Raji (cell line): ENCODE results near the gene PTPRR.

Source experiments
- POLR2A ChIP-seq: IDR thresholded peaks from 2 replicates; pipeline ENCODE4 v1.6.1; 2011; ENCODE audit warnings: low read depth, low read length, control low read depth; ENCODE audit not compliant: insufficient read depth

Gene PTPRR

DNA sequence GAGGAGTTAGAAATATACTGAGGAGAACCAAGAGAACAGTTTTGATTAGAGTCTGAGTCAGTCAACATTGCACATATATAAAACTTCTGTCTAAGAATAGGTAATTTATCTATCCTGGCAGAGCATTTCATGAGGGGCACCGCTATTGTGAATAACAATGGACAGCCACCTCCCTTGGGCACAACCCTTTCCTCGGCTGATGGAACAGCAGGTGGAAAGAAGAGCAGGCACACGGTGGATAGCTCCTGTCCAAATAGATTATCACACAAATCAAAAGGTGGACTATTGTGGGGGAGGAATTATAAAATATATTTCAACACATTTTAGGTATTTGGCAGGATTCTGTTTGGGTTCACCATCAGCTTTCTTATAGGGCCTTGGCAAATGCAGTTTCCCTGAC is 199.3 kb downstream of the PTPRR start:
- no peak for TF ChIP-seq POLR2A

DNA sequence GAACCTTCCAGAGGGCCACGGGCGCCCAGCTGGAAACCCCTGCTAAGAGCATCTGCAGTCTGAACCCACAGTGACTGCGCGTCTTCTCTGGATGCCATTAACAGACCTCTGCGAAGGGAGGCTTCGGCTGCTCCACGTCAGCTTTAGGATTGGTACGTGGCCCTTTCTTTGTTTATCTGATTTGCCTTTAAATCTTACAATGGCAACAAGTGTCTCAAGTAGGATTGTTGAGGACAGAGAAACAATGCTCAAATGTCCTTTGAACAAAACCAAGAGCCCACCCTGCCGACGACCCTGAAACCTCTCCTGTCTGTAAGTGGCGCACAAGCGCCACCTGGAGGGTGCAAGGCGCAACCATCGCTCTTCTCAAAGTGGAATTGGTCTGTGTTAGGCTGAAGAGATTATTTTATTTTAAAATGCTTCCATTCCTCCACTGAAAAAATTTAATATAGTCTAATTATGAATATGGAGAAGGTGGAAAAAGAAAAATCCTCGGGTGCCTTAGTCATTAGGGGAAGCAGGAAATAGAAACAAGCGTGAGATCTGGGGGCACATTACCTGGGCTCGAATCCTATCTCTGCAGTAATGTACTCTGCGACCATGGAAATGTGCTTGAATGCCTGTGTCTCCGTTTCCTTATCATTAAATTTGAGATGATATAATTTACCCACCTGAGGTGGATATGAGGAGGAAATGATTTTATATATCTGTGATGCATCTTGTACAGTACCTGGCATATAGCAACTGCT is 200.7 kb downstream of the PTPRR start:
- TF ChIP-seq POLR2A, result no peak

DNA sequence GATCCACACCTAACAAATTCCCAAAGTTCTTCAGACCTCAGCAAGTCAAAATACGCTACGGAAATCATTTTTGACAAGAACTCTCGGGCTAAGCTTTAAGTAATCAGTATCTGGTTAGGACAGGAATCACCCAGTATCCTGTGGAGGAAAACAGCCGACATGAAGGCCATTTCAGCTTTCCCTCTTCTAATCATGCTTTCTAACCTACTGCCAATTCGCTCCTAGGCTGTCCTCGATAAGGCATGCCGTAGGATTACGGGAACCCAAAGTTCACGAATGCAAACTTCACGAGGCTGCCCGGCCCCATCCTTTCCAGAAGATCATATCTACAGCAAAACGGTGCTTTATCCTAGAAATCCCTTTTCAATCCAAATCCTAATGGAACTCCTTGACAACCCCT is 201.5 kb downstream of the PTPRR start:
- TF ChIP-seq POLR2A, result no peak

DNA sequence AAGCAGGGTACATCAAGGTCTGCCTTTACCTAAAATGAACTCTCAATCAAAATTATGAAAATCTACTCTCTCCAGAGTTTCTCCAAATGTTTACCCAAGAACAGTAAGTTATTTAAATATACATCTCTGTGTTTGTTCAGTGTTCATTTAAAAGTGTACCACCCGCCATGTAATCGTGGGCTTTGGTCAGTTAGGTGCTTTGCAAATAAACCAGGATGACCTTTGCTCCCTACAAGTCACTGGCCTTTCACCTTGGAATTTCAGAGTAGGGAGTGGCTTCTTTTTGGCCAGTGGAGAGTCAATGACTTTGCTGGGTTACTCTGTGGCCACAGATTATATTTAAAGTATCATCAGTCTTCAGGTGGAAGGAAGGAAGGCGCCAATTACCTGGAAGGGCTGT is 208.7 kb downstream of the PTPRR start:
- TF ChIP-seq POLR2A, result no peak

DNA sequence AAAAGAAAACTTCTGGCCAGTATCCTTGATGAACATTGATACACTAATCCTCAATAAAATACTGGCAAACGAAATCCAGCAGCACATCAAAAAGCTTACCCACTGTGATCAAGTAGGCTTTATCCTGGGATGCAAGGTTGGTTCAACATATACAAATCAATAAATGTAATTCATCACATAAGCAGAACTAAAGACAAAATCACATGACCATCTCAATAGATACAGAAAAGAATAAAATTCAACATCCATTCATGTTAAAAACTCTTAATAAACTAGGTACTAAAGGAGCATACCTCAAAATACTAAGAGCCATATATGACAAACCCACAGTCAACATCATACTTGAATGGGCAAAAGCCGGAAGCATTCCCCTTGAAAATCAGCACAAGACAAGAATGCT is 211.5 kb downstream of the PTPRR start:
- no peak for TF ChIP-seq POLR2A

DNA sequence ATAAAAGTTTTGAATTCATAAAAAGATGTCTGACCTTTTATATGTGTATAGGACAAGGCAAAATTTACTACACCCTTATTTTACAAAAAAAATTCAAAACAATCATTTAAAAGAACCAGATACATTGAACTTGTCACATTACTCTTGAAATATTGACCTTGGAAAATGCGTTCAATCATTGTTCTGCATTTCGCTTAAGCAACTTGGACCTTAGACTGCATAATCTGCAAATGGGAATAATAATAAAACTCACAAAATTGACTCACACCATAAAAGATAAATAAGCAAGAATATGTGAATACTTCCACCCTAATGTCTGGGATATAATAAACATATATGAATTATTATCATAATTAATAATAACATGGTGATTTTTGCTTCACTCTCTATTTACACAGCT is 213.9 kb downstream of the PTPRR start:
- no peak for TF ChIP-seq POLR2A

DNA sequence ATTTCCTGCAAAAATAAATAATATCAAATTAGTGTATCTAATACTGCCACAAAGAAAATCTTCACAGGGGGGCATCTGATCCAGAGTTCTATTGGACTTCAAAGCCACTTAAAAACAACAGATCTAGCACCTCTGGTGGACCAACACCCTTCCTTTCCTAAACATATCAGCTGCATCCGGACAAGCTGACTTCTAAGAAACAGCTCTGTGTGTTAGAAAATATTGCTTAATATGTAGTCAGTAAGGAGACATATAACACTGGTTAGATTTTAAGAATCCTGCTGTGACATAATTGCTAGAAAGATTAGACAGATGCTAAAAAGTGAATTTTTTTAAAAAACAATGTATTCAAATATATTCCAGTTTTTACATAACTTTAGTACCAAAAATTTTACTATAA is 222.2 kb downstream of the PTPRR start:
- no peak for TF ChIP-seq POLR2A

DNA sequence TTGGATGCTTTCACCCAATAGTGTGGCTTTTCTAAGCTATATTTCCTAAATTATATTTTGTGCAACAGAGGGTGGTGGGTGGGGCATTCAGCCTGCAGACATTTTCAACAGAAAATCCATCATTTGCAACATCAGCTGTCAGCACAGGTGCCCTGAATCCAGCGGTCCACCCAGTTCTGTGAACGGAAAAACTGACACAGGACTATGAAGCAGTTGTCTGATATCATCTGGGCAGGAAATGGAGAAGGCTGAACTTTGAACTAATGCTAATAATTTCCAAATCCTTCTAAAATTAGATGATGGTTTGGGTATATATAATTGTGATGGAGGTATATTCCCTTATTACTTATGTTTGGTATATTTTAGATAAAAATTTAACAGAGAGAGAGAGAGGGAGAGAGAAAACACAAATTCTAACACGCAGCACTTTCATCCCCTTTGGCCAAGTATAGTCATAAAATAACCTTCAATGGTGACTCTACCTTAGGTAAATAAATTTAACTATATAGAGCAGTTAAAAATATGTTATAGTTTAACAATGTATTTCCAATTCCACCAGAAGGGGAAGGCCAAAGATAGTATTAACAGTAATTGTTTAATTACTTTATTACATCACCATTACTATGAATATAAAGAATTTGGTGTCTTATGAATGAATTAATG is 225.0 kb downstream of the PTPRR start:
- TF ChIP-seq POLR2A, result no peak

DNA sequence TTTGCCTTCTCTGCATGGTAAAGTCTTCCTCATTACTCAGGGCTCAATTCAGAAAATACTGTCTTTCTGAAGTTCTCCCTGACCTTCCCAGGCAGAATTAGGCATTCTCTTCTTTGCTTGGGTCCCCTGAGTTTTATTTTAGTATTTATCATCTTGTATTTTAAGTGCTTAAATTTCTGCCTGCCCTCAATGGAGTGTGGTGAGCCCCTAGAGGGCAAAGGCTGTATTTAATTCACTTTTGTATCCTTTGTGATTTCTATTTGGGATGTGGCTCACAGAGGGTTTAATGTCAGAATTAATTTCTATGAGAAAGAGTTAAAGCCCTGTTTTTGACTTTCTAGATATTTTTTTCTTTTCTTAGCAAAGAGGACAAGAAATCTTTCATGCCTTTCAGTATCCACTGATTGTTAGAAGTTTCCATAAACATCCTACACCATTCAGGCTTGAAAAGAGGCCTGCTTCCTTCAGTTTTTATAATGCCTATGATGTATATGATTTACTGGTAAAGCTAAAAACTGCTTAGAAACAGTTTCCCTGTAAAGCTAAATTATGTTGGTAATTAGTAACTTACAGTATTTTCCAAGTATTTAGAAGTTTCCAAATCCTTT is 227.8 kb downstream of the PTPRR start:
- no peak for TF ChIP-seq POLR2A

DNA sequence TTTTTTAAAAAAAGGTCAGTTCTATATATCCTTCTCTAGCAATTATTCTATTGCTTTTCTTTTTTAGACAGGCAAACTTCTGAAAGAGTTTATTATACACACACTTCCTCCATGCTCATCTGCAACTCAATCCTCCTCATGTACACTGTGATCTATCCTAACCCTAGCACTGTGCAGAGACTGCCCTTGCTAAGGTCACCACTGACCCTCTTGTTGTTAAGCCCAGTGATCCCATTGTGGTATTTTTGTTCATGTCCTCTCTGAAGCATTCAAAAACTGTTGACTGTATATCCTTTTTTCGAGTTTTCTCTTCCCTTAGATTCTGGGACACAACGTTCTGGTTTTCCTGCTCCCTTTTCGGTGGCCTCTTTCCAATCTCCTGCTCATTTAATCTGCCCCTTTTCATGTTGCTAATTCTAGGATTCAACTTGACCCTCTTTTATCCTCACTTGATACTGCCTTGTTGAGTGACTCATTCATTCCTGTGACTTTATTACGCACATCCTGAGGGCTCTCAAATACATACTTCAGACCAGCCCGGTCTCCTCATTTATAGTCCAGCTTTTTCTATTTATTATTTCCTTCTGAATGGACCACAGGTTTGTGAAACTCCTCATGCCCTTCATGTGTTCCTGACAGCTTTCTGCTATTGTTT is 229.4 kb downstream of the PTPRR start:
- no peak for TF ChIP-seq POLR2A

DNA sequence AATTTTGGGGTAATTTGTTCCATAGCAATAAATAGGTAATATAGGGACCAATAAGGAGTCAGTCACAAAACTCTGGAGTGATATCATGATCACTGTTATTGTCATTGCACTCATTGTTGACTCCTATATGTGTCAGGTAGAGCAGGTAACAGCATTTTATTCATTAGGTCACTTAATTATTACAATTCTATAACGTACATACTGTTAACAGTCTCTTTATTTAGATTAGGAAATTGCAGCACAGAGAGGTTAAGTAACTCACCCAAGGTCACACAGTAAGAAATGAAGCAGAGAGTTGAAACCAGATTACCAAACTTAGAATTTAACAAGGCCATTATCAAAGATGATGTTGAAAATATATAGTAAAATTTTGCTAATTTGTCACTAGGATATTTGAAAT is 233.6 kb downstream of the PTPRR start:
- TF ChIP-seq POLR2A, result no peak

DNA sequence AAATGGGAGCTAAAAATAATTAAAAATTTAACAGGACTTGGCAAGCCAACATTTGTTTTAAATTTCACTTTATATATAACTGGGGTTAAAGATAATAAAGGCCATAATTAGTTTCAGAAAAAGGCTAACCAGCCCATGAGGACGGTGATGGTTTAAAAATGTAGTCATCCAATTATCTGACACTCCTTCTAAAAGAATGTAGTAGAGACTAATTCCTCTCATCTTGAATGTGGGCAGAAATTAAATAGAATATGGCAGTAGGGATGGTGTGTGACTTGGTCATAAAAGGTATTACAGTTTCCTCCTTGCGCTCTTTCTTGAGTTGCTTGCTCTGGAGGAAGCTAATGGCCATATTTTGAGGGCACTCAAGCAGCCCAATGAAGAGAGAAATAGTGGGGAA is 234.2 kb downstream of the PTPRR start:
- no peak for TF ChIP-seq POLR2A

DNA sequence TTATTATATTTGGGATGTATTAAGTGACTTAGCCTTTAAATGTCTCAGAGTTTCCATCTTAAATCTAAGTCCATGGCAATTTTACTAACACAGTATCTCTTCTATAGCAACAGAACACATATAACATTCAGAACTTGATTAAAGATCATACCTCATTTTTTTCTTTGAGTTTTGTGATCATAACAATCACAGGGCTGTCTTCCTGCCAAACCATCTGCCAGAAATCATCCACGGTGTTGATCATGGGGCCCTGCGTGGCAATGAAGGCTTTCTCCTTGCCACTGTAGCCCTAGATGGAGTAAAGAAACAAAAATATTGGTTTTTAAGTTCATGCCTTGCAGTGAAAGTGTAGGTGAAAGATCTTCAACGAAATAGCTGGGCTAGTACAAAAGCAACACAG is 236.6 kb downstream of the PTPRR start:
- TF ChIP-seq POLR2A, result no peak

DNA sequence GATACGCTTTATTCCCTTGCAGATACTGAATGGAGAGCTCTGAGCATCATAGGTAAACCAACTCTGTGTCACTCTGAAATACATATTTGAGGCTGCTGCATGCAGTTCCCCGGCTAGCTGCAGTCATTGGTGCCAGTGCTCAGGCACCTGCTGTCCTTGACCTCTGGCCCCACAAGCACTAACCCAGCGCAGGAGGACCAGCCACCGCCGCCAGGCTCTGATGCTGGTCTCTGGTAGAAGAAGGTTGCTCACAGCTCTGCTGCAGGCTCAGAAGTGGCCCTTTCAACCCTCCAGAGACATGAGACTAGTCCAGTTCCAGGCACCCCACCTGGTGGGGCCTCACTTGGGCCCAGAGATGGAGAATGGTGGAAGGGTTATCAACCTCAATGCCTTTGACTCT is 248.8 kb downstream of the PTPRR start:
- no peak for TF ChIP-seq POLR2A

DNA sequence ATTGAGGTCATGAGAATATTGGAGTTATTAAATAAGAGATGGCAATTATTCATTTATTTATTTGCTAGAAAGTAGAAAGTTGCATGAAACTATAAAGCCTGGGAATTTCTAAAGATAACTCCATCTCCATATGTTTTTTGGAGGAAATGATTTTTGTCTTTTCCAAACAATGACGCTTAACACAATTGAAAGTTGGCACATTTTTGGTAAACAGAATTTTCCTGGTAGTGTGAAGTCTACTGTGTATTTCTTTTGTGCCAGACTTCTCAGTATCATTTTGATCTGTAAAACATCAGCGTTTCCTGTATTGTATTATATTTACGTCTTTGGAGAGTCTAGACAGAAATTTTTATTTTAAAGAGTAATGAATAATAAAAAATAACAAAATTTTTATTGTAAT is 249.6 kb downstream of the PTPRR start:
- TF ChIP-seq POLR2A, result no peak

DNA sequence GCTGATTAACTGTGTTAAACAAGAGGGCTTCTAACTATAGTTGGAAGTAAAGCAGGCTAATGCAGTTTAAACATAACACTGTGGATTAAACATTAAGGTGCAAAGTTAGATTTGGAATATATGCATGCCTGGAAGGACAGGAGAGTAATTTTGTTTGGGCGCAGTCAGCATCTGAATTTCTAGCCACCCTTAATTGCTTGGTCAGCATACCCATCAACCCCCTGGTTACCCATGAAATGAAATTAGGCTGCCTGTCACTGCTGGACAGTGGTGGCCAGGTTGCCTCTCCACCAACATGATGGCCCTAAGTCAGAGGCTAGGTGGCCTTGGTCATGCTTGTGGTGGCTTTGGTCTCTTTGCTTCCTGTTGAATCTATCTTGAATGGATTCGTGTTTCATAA is 253.3 kb downstream of the PTPRR start:
- TF ChIP-seq POLR2A, result no peak
